PC-9 (cell line): Measurements from ENCODE around the gene OAF.

Source experiments
- EZH2 ChIP-seq: fragments of 200-600 bp; sonication (generic); IDR thresholded peaks from 2 replicates; pipeline ENCODE4 v1.8.0; 2017; ENCODE audit warnings: antibody characterized with exemption, low read depth
- TF ChIP-seq, protein P1 (sequence below): fragments of 200-600 bp; sonication (generic); conservative IDR thresholded peaks from 2 replicates; pipeline ENCODE4 v1.6.1; 2017; ENCODE audit warnings: mixed run types, antibody characterized with exemption, mild to moderate bottlenecking, moderate library complexity

DNA sequence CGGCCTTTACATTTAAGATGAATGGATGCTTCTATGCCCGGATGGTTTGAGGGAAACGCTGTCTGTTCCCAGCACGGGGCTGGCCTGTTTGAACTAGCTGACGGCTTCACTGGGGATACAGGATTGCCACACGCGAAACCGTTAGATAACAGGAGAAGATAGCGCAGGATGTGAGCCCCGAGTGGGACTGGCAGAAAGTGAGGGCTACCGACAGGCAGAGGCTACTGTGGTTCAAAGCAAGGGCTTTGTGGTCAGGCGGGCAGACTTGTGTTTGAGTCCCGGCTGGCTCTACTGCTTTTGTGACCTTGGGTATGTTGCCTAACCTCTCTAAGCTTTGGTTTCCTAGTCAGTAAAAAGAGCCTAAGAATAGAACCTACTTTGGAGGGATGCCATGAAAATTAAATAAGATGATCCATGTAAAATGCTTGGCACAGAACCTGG lies 2.8 kb upstream of the OAF start:
- TF ChIP-seq, protein P1, sequence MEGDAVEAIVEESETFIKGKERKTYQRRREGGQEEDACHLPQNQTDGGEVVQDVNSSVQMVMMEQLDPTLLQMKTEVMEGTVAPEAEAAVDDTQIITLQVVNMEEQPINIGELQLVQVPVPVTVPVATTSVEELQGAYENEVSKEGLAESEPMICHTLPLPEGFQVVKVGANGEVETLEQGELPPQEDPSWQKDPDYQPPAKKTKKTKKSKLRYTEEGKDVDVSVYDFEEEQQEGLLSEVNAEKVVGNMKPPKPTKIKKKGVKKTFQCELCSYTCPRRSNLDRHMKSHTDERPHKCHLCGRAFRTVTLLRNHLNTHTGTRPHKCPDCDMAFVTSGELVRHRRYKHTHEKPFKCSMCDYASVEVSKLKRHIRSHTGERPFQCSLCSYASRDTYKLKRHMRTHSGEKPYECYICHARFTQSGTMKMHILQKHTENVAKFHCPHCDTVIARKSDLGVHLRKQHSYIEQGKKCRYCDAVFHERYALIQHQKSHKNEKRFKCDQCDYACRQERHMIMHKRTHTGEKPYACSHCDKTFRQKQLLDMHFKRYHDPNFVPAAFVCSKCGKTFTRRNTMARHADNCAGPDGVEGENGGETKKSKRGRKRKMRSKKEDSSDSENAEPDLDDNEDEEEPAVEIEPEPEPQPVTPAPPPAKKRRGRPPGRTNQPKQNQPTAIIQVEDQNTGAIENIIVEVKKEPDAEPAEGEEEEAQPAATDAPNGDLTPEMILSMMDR: no peak
- no peak for TF ChIP-seq EZH2
